Measurements from ENCODE around the gene ZDHHC3.

DNA sequence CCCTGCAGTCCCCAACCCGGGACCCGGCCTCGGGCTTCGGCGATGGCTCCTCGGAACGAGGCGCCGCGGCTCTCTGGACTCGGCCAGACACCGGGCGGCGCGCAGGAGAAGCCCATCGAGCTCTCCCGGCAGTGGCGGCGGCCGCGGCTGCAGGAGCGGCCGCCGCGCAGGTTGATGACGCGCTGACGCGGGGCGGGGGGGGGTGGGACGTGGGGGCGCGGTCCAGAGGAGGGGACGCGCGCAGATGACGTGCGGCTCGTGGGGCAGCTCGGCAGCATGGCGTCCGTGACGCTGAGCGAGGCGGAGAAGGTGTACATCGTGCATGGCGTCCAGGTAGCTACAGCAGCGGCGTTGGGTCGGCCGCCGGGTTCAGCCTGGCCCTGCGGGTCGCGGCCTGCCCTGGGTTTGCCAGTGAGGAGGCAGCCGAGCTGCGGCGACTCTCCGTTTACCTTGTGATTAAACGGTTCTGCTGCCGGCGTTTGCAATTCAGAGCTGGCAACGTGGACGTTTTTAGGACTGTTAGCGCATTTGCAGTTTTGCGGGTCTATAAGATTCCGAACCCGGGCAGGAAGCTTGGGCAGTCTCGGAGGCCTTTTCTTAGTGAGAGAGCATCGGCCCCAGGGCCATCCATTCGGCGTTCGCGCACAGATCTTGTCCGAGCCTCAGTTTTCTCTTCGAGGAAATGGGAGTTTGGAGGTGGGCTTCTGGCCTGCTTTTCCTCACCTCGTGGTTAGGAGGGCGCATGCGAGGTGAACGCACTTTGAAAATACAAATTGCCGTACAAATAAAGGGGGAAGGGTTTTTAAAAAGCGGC lies at the start of gene ZDHHC3, which contains the start of gene EXOSC7:
- no peak for TF ChIP-seq CTCF (IDR thresholded peaks at IDR 0.05)
- no peak for TF ChIP-seq EZH2 (IDR thresholded peaks at IDR 0.05; ENCODE audit: borderline replicate concordance, insufficient read depth, low read depth, low read length, poor library complexity, severe bottlenecking)
